Stimulated activated CD8-positive, alpha-beta memory T cell treated with anti-CD3 and anti-CD28 coated beads, Interleukin-12 subunit alpha, Interleukin-12 subunit beta, amount 100 ng/mL, for 1 hour (primary cell): Measurements from ENCODE around the gene RAB1B.

Experiments
- DNase-seq: peaks from one replicate; pipeline ENCODE4 v3.0.0-alpha.2; 2020; ENCODE audit warnings: low read depth

RAB1B gene

GRCh38 chr11:66268244-66268951 lies at the start of gene RAB1B:
RAB1B (plus strand) TSS chr11:66268639; CDS start chr11:66268680, 41 bp downstream.
- peak; percentile 100 for DNase-seq

- no peak for DNase-seq
Measured at GRCh38 chr11:66218846-66219620, 49.4 kb upstream of the RAB1B start.

- no peak for DNase-seq
Measured at GRCh38 chr11:66219846-66220565, 48.4 kb upstream of the RAB1B start.

- DNase-seq, result no peak
Measured at GRCh38 chr11:66220566-66220935, 47.9 kb upstream of the RAB1B start.

- no peak for DNase-seq
Measured at GRCh38 chr11:66221012-66221411, 47.4 kb upstream of the RAB1B start.

- no peak for DNase-seq
Measured at GRCh38 chr11:66221726-66222236, 46.7 kb upstream of the RAB1B start.

- peak; percentile 85 for DNase-seq
Measured at GRCh38 chr11:66222358-66223149, 45.9 kb upstream of the RAB1B start.

- DNase-seq, result no peak
Measured at GRCh38 chr11:66224226-66224855, 44.1 kb upstream of the RAB1B start.

- DNase-seq, result no peak
Measured at GRCh38 chr11:66225066-66225465, 43.4 kb upstream of the RAB1B start.

- DNase-seq, result no peak
Measured at GRCh38 chr11:66226101-66226500, 42.3 kb upstream of the RAB1B start.

GRCh38 chr11:66227700-66228099 lies 40.7 kb upstream of the RAB1B start:
- DNase-seq, result no peak

- no peak for DNase-seq
Measured at GRCh38 chr11:66228521-66228920, 39.9 kb upstream of the RAB1B start.

GRCh38 chr11:66230156-66230555 lies 38.3 kb upstream of the RAB1B start:
- no peak for DNase-seq

GRCh38 chr11:66230978-66231377 lies 37.5 kb upstream of the RAB1B start:
- DNase-seq, result no peak

- no peak for DNase-seq
Measured at GRCh38 chr11:66231561-66231960, 36.9 kb upstream of the RAB1B start.

GRCh38 chr11:66232769-66233168 lies 35.7 kb upstream of the RAB1B start:
- DNase-seq, result no peak

- DNase-seq, result no peak
Measured at GRCh38 chr11:66233301-66233700, 35.1 kb upstream of the RAB1B start.

GRCh38 chr11:66235141-66235540 lies 33.3 kb upstream of the RAB1B start:
- DNase-seq, result no peak

- DNase-seq, result no peak
Measured at GRCh38 chr11:66237867-66238266, 30.6 kb upstream of the RAB1B start.

- no peak for DNase-seq
Measured at GRCh38 chr11:66238786-66239413, 29.5 kb upstream of the RAB1B start.

GRCh38 chr11:66239511-66239910 lies 28.9 kb upstream of the RAB1B start:
- no peak for DNase-seq
